ENCODE measurements around the gene CPEB1. TPM values are rescaled to one million over a fixed set of nuclear protein-coding genes. Genes with fewer than 3 reads are reported as not detected.
"Not testable (repeated sequence)": the region's sequence is repeated elsewhere in the genome, so short reads cannot be mapped to it uniquely, and the experiment has no call there.

Gene CPEB1
- total RNA-seq, 2 experiments from 2014 or later: not detected

DNA sequence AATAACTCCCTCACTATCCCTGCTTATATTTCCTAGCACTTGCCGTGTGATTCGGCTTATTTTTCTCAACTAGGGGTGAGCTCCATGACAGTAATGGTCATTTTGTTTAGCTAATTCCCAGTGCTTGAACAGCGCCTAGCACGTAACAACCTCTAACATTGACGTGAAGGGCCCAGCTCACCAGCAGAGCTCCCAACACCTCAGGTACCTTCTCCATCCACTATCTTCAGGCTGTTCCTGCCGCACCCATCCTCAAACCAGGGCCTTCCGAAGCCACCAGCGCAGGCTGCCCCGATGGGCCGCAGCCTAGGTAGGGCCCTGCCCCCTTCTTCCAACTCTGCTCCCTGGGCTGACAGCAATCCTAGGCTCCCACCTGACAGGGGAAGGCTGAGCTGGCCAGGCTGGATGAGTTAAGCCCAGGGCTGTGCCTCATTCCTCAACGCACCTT is 106.2 kb downstream of the CPEB1 start:
- CTCF ChIA-PET: interaction anchor here (0.7 to 6.9 kb wide), 6 partner anchors 8 to 665 kb away, joined by 3 to 75 read pairs (median 6); partner anchors contain the start of genes C15orf40 and RAMAC
- peaks cover 16% of the 10 kb centered on the region for H3K27me3 Mint-ChIP-seq
- no peaks in the 10 kb centered on the region for H3K9me3 Mint-ChIP-seq (ENCODE audit: low read depth)
- H3K36me3 Mint-ChIP-seq: peaks cover 39% of the 10 kb centered on the region
- peak overlapping the region; percentile 90 for H3K4me3 Mint-ChIP-seq
- no peak for ATAC-seq
- peaks cover 39% of the 10 kb centered on the region for H3K4me1 Mint-ChIP-seq
- DNase-seq: no peak
- peak overlapping the region; percentile 96 for H3K27ac Mint-ChIP-seq

GRCh38 chr15:82540055-82540983 is 106.8 kb downstream of the CPEB1 start, which contains the start of gene RPS17:
TSS of gene RPS17 (minus strand) at chr15:82540457. CDS start at chr15:82540428, 29 bp downstream.
- H3K36me3 Mint-ChIP-seq: peaks cover 46% of the 10 kb centered on the region
- H3K4me1 Mint-ChIP-seq: peaks cover 40% of the 10 kb centered on the region
- peak within 1 kb of the TSS; percentile 90 for H3K4me3 Mint-ChIP-seq
- H3K27me3 Mint-ChIP-seq: peaks cover 14% of the 10 kb centered on the region
- CTCF ChIA-PET: interaction anchor here (0.7 to 6.9 kb wide), 9 partner anchors 9 to 666 kb away, joined by 3 to 75 read pairs (median 4); partner anchors contain the start of genes C15orf40 and RAMAC
- ATAC-seq (peak; percentile 96), DNase-seq (peak; percentile 97)
- H3K27ac Mint-ChIP-seq: peak within 1 kb of the TSS; percentile 96
- H3K9me3 Mint-ChIP-seq (ENCODE audit: low read depth): no peaks in the 10 kb centered on the region

DNA sequence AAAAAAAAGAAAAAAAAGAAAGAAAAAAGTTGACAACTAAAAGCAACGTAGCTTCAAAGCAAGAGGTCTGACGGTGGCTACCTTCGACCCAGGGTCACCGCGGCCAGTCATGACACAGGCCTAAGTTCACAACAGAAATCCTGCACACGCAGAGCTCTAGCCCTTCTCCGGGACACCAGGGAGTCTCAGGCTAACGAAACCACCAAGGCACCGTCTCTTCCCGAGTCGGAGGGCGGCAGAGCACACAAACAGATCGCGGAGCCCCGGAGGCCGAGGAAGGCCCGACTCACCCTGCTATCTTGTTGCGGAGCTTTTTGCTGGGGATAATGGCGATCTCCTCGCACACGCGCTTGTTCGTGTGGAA is 107.5 kb downstream of the CPEB1 start:
- CTCF ChIA-PET: interaction anchor here (0.9 to 6.9 kb wide), 7 partner anchors 10 to 472 kb away, joined by 3 to 75 read pairs (median 5); partner anchors contain the start of genes C15orf40 and RAMAC
- H3K27me3 Mint-ChIP-seq: peaks cover 9% of the 10 kb centered on the region
- no peak for DNase-seq
- H3K4me1 Mint-ChIP-seq: peaks cover 40% of the 10 kb centered on the region
- H3K36me3 Mint-ChIP-seq: peaks cover 50% of the 10 kb centered on the region
- H3K9me3 Mint-ChIP-seq (ENCODE audit: low read depth): no peaks in the 10 kb centered on the region
- peak; percentile 0 for ATAC-seq
- H3K27ac Mint-ChIP-seq: peak overlapping the region; percentile 90
- H3K4me3 Mint-ChIP-seq: peak overlapping the region; percentile 90

- CTCF ChIA-PET: interaction anchor here (0.9 to 6.9 kb wide), 7 partner anchors 9 to 472 kb away, joined by 3 to 75 read pairs (median 5); partner anchors contain the start of genes C15orf40 and RAMAC
- H3K36me3 Mint-ChIP-seq: peaks cover 55% of the 10 kb centered on the region
- peaks cover 40% of the 10 kb centered on the region for H3K4me1 Mint-ChIP-seq
Observed at GRCh38 chr15:82538961-82539690, 108.0 kb downstream of the CPEB1 start.

DNA sequence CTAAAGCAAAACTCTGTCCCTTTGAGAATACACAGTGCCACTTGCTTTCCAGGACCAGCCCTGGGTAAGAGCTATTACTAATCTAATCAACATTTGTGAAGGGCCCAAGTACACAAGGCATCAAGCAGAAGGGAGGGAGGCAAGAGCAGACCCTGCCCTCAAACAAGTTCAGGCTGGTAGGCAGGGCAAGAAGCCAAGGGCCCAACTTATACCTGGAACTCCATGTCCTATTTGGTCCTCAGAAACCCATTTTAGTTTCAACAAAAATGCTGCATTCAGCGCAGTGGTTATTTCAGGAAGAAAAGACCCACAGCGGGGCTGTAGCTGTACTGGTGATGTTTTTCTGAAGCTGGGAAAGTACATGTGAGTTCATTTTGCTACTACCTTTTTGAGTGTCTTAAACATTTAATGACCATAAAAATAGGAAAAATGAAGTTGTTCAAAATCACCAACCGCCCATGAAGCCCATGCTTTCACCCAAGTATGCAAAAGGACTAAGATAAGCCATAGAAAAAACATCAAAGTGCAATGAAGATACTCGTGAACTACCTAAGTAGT is 109.7 kb downstream of the CPEB1 start:
- Mint-ChIP-seq H3K4me3 (peak overlapping the region; percentile 90), H3K27me3 (no peaks in the 10 kb centered on the region), H3K9me3 (ENCODE audit: low read depth) (no peaks in the 10 kb centered on the region), H3K36me3 (peaks cover 58% of the 10 kb centered on the region), H3K4me1 (peaks cover 38% of the 10 kb centered on the region), H3K27ac (peak overlapping the region; percentile 71)
- DNase-seq (no peak), ATAC-seq (no peak)
- CTCF ChIA-PET: no interaction called here

More at GRCh38 chr15:82538961-82539690, 108.0 kb downstream of the CPEB1 start:
- no peak for DNase-seq
- ATAC-seq: no peak
- Mint-ChIP-seq H3K9me3 (ENCODE audit: low read depth) (no peaks in the 10 kb centered on the region), H3K4me3 (peak overlapping the region; percentile 90), H3K27me3 (peaks cover 4% of the 10 kb centered on the region), H3K27ac (peak overlapping the region; percentile 90)

DNA sequence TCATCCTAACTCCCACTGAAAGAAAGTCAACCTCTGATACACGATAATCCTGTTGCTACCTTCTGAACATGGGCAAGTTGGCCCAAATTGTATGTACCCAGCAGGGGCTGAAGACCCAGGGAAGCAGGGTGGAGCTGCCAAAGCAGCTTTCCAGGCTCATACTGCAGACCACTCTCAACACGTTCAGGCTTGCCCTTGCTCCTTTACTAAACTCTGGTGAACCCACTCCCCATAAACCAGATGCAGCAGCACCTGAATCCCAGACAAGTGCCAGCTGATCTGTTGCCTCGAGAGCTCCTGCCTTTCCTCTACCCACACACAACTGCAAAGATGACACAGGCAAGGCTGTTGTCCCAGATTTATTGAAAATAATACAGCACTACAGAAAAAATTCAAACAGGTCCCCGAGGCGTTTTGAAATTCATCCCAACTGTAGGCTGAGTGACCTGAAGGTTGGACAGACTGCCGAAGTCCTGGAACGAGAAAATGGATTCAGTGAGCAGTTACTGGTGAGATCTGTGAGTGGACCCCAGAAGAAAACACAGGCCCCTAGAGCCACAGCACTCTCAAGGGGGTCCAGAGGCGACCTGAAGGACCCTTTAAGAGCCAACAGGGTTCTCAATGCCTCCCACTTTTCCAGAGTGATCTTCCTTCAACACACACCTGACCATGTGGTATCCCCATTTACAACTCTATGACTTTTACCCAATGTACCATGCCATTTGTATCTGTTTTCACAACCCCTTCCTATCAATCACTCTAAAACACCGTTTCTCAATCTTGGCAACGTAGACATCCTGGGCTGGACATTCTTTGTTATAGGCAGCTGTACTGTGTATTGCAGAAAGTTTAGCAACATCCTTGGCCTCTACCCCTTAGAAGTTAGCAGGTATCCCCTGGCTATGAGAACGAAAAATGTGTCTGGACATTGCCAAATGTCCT is 110.5 kb downstream of the CPEB1 start:
- H3K9me3 Mint-ChIP-seq (ENCODE audit: low read depth): no peaks in the 10 kb centered on the region
- H3K36me3 Mint-ChIP-seq: peaks cover 58% of the 10 kb centered on the region
- H3K27ac Mint-ChIP-seq: peak overlapping the region; percentile 74
- CTCF ChIA-PET: no interaction called here
- no peak for DNase-seq
- no peaks in the 10 kb centered on the region for H3K27me3 Mint-ChIP-seq
- ATAC-seq: no peak
- peak overlapping the region; percentile 37 for H3K4me3 Mint-ChIP-seq
- H3K4me1 Mint-ChIP-seq: peaks cover 38% of the 10 kb centered on the region

GRCh38 chr15:82535566-82536408 is 111.4 kb downstream of the CPEB1 start:
- Mint-ChIP-seq H3K4me3 (no peak overlapping the region), H3K9me3 (ENCODE audit: low read depth) (no peaks in the 10 kb centered on the region), H3K4me1 (peaks cover 35% of the 10 kb centered on the region), H3K27ac (peak overlapping the region; percentile 74), H3K27me3 (no peaks in the 10 kb centered on the region), H3K36me3 (peaks cover 58% of the 10 kb centered on the region)
- ATAC-seq (no peak), DNase-seq (no peak)
- CTCF ChIA-PET: no interaction called here

GRCh38 chr15:82535151-82535550 is 112.0 kb downstream of the CPEB1 start:
- Mint-ChIP-seq H3K4me1 (peaks cover 39% of the 10 kb centered on the region), H3K36me3 (peaks cover 57% of the 10 kb centered on the region)
- H3K27ac Mint-ChIP-seq; H3K4me3 Mint-ChIP-seq; ATAC-seq; H3K27me3 Mint-ChIP-seq; H3K9me3 Mint-ChIP-seq (ENCODE audit: low read depth); DNase-seq; CTCF ChIA-PET: not testable (repeated sequence)

- Mint-ChIP-seq H3K4me1 (peaks cover 39% of the 10 kb centered on the region), H3K36me3 (peaks cover 51% of the 10 kb centered on the region)
- H3K27ac Mint-ChIP-seq; H3K4me3 Mint-ChIP-seq; DNase-seq; H3K9me3 Mint-ChIP-seq (ENCODE audit: low read depth); CTCF ChIA-PET; H3K27me3 Mint-ChIP-seq; ATAC-seq: not testable (repeated sequence)
Observed at GRCh38 chr15:82534457-82534861, 112.7 kb downstream of the CPEB1 start.

GRCh38 chr15:82533801-82534200 is 113.4 kb downstream of the CPEB1 start:
- peaks cover 45% of the 10 kb centered on the region for H3K36me3 Mint-ChIP-seq
- CTCF ChIA-PET: no interaction called here
- H3K27me3 Mint-ChIP-seq: no peaks in the 10 kb centered on the region
- no peak overlapping the region for H3K4me3 Mint-ChIP-seq
- peaks cover 35% of the 10 kb centered on the region for H3K4me1 Mint-ChIP-seq
- H3K9me3 Mint-ChIP-seq (ENCODE audit: low read depth): no peaks in the 10 kb centered on the region
- DNase-seq (no peak), ATAC-seq (no peak)
- no peak overlapping the region for H3K27ac Mint-ChIP-seq

DNA sequence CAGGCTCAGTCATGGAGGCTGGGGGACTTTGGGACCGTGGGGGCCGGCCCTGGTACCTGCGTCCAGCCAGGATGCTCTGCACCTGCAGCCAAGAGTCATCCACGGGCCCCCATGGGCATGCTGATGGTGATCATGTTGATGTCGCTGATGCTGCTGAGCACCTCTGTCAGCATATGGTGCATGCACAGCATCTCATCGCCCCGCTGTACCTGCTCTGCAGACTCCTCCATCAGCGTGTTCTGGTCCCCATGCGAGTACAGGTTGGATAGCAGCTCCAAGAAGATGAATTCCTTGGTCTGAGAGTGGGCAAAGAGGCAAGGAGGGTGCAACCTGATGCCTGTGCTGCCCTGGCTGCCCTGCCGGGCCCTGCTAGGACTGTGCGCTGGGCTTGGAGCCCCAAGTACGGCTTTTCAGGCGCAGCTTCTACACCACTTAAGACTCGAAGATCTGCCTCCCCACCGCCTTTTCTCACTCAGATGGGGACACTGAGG is 114.1 kb downstream of the CPEB1 start:
- Mint-ChIP-seq H3K36me3 (peaks cover 37% of the 10 kb centered on the region), H3K4me3 (no peak overlapping the region), H3K4me1 (peaks cover 27% of the 10 kb centered on the region), H3K27me3 (no peaks in the 10 kb centered on the region), H3K27ac (no peak overlapping the region), H3K9me3 (ENCODE audit: low read depth) (no peaks in the 10 kb centered on the region)
- ATAC-seq (no peak), DNase-seq (no peak)
- CTCF ChIA-PET: no interaction called here
